ENCODE data around the gene DDN. TPM values are rescaled to one million over a fixed set of nuclear protein-coding genes. Genes with fewer than 3 reads are reported as not detected.
A peak's percentile ranks its signal among the peaks of the same experiment; 100 is the strongest.

DDN gene
- polyA plus RNA-seq, 5 donors, result 0.05 to 0.56 (median 0.10) TPM

- no peak for DNase-seq
These were observed 14.3 kb upstream of the DDN start for GRCh38 chr12:49013428-49013827.

GRCh38 chr12:49012739-49013138 lies 13.6 kb upstream of the DDN start:
- no peak for DNase-seq

GRCh38 chr12:49010092-49010668 lies 11.0 kb upstream of the DDN start:
- no peak for DNase-seq

- DNase-seq, result no peak
These were observed 9.8 kb upstream of the DDN start for GRCh38 chr12:49008943-49009342.

GRCh38 chr12:49000346-49000745 lies 1.2 kb upstream of the DDN start:
- no peak for DNase-seq

GRCh38 chr12:48998497-48999353 lies 450 bp downstream of the DDN start:
- no peak for DNase-seq

GRCh38 chr12:48997719-48998496 lies 1.3 kb downstream of the DDN start:
- DNase-seq, result no peak

- DNase-seq, result no peak
These were observed 2.1 kb downstream of the DDN start for GRCh38 chr12:48996794-48997718.

GRCh38 chr12:48995086-48995879 lies 3.9 kb downstream of the DDN start:
- DNase-seq, result peak; percentile 67 to 77

GRCh38 chr12:48994224-48995085 lies 4.7 kb downstream of the DDN start:
- no peak for DNase-seq

GRCh38 chr12:48993787-48994186 lies 5.4 kb downstream of the DDN start:
- no peak for DNase-seq

GRCh38 chr12:48991247-48992050 lies 7.7 kb downstream of the DDN start:
- no peak for DNase-seq

GRCh38 chr12:48990552-48990951 lies 8.6 kb downstream of the DDN start:
- DNase-seq, result no peak

- no peak for DNase-seq
These were observed 11.0 kb downstream of the DDN start for GRCh38 chr12:48988030-48988649.

- DNase-seq, result no peak
These were observed 12.4 kb downstream of the DDN start for GRCh38 chr12:48986720-48987291.

- DNase-seq, result no peak
These were observed 13.3 kb downstream of the DDN start for GRCh38 chr12:48985901-48986300.

GRCh38 chr12:48985475-48985897 lies 13.7 kb downstream of the DDN start:
- DNase-seq, result no peak

All from right lung (tissue), 5 donors.